ENCODE measurements around the gene NPFF.

NPFF gene

GRCh38 chr12:53539526-53539925 is 32.2 kb upstream of the NPFF start:
- TF ChIP-seq, protein P1, sequence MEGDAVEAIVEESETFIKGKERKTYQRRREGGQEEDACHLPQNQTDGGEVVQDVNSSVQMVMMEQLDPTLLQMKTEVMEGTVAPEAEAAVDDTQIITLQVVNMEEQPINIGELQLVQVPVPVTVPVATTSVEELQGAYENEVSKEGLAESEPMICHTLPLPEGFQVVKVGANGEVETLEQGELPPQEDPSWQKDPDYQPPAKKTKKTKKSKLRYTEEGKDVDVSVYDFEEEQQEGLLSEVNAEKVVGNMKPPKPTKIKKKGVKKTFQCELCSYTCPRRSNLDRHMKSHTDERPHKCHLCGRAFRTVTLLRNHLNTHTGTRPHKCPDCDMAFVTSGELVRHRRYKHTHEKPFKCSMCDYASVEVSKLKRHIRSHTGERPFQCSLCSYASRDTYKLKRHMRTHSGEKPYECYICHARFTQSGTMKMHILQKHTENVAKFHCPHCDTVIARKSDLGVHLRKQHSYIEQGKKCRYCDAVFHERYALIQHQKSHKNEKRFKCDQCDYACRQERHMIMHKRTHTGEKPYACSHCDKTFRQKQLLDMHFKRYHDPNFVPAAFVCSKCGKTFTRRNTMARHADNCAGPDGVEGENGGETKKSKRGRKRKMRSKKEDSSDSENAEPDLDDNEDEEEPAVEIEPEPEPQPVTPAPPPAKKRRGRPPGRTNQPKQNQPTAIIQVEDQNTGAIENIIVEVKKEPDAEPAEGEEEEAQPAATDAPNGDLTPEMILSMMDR (IDR thresholded peaks at IDR 0.05; ENCODE audit: low read depth, low read length): no peak
- no peak for DNase-seq (ENCODE audit: low read depth in 2 of 2)
- no peak overlapping the region for H3K4me3 ChIP-seq (replicated peaks in 1 of 2; ENCODE audit: low read depth in 2 of 2, low read length in 2 of 2)

- DNase-seq (ENCODE audit: low read depth in 2 of 2): peak; percentile 77 to 90
- TF ChIP-seq, protein P1 (IDR thresholded peaks at IDR 0.05; ENCODE audit: low read depth, low read length): no peak
- H3K4me3 ChIP-seq (replicated peaks in 1 of 2; ENCODE audit: low read depth in 2 of 2, low read length in 2 of 2): no peak overlapping the region
Observed at GRCh38 chr12:53538209-53538689, 31.0 kb upstream of the NPFF start.

DNA sequence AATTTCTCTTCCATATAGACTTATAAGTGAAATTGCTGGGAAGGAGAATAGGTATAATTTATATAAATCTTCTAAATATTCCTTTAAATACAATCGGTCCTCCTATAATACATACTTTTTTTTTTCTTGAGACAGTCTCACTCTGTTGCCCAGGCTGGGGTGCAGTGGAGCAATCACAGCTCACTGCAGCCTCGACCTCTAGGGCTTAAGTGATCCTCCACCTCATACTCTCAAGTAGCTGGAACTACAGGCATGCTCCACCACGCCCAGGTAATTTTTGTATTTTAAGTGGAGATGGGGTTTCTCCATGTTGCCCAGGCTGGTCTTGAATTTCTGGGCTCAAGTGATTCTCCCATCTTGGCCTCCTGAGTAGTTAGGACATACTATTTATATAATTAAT is 29.7 kb upstream of the NPFF start:
- no peak overlapping the region for H3K4me3 ChIP-seq (replicated peaks in 1 of 2; ENCODE audit: low read depth in 2 of 2, low read length in 2 of 2)
- no peak for DNase-seq (ENCODE audit: low read depth in 2 of 2)

DNA sequence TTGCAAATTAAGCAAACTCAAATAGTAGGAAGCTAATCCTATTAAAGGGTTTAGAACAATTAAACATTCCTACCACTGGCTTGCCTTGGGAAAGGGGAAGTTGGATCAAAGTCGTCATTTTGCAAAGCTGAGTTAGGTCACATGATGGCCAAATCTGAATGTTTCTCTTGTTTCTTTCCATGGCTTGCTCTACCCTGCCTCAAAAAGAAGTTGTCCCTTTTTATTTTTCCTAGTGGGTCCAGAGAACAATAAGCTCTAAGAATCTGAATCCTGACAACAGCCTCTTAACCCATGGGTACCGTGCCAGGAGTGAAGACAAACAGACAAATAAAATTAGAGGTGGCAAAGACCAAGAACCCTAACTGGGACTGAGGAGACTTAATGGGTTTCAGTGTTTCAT is 26.2 kb upstream of the NPFF start:
- TF ChIP-seq, protein P1 (IDR thresholded peaks at IDR 0.05; ENCODE audit: low read depth, low read length): no peak
- DNase-seq (ENCODE audit: low read depth in 2 of 2): no peak
- no peak overlapping the region for H3K4me3 ChIP-seq (replicated peaks in 1 of 2; ENCODE audit: low read depth in 2 of 2, low read length in 2 of 2)

More for the DNA sequence above, 29.7 kb upstream of the NPFF start:
- TF ChIP-seq, protein P1 (IDR thresholded peaks at IDR 0.05; ENCODE audit: low read depth, low read length): no peak

DNA sequence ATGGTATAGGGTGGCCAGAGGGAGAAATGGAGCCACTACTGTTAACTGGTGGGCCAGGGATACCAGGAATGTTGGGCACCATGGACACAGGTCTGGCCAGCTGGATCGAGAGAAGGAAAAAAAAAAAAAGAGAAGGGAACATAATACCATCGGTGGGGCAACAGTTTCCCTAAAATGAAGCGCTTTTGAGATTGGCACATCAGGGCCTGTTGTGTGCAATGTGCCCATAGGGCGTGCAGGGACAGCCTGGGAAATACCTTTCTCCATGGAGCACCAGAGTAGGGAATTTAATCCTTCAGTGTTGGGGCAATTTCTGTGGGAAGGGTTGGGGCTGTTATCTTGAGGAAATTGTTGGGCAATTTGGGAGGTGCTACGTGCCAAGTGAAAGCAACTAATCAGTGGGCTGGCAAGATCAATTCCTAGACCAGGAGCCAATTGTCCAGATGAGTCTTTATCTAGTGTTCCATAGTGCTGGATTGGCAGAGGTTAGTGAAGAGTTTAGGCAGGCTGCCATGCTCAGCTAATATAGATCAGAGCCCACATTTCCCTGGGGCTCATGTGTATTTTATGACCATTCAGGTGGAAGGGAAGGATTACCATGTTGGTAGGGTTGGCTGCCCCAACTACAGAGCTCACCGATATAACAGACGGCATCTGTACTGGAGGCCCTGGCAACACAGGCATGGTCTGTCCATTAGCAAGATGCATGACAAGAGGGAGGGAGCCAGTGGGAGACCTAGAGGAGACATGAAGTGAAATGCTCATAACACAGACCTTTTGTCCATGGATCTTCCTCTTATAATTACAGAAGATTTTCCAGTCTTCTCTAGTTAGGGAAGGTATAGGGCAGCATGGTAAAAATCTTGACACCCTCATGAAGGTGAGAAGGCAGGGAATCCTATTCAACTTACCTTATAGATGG is 25.5 kb upstream of the NPFF start:
- TF ChIP-seq, protein P1 (IDR thresholded peaks at IDR 0.05; ENCODE audit: low read depth, low read length): no peak
- H3K4me3 ChIP-seq (replicated peaks in 1 of 2; ENCODE audit: low read depth in 2 of 2, low read length in 2 of 2): no peak overlapping the region
- peak in 1 of 2 donors; percentile 20 for DNase-seq (ENCODE audit: low read depth in 2 of 2)

DNA sequence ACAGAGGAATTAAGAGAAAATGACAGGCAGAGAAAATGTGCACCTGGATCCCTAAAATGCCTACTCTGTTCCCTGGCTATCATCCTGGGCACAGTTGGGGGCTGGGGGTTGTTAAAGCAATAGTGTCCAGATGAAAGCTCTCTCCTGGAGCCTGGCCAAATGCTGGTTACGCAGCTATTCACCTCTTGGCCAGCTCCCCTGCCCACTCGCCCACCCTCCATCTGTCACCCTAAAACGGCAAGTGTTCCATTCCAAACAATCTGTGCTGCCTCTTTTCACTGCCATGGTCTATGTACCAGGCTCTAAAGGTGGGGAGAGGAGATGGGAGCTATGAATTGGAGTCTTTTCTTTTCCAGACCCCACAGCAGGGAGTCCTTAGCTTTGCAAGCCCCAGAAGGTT is 24.7 kb upstream of the NPFF start:
- DNase-seq (ENCODE audit: low read depth in 2 of 2): no peak
- H3K4me3 ChIP-seq (replicated peaks in 1 of 2; ENCODE audit: low read depth in 2 of 2, low read length in 2 of 2): no peak overlapping the region
- TF ChIP-seq, protein P1 (IDR thresholded peaks at IDR 0.05; ENCODE audit: low read depth, low read length): no peak
